Dermis microvascular lymphatic vessel endothelial cell (primary cell): ENCODE measurements around the gene NAA10. TPM values are rescaled to one million over a fixed set of nuclear protein-coding genes. Genes with fewer than 3 reads are reported as not detected.

ENCODE experiments used
- DNase-seq, 2 donors: peaks; one replicate each; pipeline versions ENCODE4 v3.0.0 to v3.0.0-alpha.2; 2010; ENCODE audit warnings: low read depth in 2 of 2
- total RNA-seq: library from RNA; depleted of rRNA; stranded (reverse); fragments of >200 nt; gene quantifications from 2 replicates; pipeline ENCODE4 v1.2.1, GENCODE V29; 2014

NAA10 gene
- total RNA-seq, 1 donor from 2014 or later: 47.5 TPM

DNA sequence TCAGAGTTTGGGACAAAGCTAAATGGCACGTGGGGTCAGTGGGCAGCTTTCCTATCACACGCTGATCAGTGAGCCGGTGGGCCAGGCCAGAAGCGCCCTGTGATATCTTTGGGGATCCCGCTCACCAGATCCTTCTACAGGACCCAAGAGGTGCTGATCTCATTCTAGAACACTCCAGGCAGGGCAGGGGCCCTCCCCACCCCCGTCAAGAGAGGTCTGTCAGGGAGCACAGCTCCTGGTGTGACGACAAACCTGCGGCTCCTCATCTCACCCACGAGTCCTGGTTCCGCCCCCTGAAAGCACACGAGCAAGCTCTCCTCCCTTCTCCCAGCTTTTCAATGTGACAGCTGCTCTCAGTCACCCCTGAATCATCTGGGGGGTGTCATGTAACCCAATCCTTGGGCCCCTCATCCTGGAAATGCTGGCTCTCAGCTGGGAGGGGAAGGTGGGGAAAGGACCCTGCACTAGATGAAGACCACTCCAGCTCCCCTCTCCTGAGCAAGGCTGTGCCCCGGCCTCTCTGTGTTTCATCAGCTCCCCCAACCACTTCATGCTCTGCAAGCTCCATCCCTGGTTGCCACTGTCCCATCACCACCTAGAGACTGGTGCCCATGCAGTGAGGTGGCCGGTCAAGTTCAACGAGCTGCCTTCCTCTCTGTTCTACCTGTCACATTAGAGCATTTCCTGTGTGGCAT lies 32.2 kb upstream of the NAA10 start:
- DNase-seq: no peak

DNA sequence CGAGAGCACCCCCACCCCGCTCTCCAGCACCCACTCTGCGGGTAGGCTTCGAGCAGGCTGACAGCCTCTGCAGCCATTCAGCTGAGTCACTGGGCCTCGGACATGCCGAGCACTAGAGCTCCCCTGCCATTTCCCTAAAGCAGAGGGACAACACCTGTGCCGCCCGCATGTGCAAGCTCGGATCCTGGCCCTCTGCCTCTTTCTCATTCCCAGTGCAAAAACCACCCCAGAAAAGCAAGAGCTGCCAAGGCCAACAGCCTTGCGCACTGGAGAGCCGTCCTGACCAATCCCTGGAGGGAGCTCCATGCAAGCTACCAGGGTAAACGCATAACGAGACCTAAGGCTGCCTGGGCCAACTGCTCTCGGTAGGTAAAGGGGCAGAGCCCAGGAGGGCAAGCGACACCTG lies 31.4 kb upstream of the NAA10 start:
- no peak for DNase-seq

DNA sequence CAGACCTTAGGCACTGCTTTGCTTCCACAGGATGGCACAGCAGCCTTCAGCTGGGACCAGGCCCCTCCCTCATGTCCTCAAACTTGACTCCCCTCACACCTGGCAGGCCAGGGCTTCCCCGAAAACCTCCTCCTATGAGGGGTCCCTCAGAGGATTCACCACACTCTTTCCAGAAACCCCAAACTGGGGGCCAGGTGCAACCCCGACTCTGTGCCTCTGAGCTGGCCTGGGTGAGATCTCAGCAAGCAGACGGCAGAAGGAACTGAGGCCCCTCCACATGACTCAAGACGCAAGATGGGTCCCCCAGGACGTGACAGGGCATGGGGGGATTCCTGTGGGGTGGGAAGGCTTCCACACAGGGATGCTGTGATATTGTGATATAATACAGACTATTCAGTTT lies 30.6 kb upstream of the NAA10 start:
- DNase-seq: no peak

DNA sequence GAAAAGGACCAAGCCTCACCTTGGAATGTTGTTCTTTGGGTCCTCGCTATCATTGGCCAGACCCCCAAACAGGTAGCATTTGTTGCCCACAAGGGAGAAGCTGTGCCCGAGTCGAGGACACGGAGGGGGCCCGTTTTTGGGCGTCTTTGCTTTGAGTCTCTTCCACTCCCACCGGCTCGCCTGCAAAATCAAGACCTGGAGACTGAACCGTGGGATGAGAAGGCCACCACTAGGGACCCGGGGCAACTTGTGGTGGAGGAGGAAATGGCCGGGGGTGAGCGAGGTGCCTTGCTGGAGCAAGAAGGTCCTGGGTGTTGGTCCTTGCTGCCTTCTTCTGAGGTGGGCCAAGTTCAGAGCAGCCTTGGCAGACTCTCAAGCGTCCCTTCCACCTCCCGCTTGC lies 29.3 kb upstream of the NAA10 start:
- DNase-seq: no peak

DNA sequence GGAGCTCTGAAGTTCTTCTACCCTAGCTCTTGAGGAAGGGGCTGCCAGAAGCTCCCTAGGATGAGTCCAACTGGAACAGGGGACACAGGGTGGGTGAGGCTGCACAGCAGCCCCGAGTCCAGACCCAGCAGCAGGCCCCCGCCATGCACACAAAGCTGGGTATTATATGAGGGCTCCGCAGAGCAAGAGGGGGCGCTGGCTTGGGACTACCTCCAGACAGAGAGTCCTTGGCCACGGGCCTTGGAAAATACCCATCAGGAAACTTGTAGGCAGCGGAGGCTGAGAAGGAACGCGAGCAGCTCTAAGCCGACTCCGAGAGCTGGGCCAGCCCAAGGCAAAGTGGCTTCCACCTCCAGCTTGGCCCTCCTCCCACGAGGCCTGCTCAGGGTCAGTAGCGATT lies 28.7 kb upstream of the NAA10 start:
- DNase-seq: no peak

DNA sequence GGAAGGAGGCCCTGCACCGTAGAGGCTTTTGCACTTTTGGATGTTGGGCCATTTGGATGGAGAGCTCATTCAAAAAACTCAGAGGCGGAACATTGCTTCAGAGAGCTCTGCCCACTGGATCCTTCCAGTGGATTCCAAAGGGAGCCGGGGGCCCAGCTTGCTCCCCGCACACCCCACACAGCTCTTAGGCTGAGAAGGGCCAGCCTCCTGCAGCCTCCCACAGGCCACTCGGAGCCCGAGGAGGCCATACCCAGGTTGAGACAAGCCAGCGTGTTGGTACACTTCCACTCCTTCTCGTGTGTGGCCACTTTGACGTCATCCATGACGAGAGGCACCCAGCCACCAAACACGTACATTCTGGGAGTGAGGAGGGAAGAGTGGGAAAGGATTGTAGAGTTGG lies 26.5 kb upstream of the NAA10 start:
- no peak for DNase-seq

DNA sequence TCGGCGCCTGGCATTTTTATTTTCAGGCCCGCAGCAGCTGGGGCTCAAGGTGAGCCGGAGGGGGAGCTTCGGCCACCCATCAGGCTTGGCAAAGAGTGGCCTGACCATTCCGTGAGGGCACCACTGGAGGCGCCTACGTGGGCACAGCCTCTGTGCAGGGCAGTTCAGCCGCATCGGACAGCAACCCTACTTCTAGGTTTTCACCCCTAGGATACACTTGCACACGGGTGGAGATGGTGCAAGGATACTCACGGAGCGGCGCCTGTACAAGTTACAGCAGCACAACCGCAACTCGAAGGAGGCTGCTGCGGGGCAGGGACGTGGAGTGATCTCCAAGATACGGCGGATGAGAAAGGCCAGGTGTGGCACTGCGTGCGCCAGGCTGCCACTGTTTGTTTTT lies 25.9 kb upstream of the NAA10 start:
- no peak for DNase-seq

DNA sequence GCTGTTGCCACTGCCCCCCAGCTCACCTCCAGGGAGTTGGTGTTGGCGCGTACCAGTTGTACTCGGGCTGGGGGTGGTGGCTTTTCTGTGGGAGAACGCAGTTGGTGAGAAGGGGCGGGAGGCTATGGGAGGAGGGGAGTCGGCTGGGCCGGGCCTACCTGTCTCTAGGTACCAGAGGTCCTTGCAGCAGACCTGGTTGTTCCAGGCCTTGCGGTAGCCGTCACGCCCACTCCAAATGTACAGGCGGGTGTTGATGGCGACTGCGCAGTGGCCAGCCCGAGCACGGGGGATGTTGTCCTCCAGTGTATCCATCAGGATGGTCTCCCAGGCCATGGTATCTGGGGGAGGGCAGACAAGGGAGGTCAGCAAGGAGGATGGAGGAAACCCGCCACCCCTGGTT lies 25.2 kb upstream of the NAA10 start:
- no peak for DNase-seq

DNA sequence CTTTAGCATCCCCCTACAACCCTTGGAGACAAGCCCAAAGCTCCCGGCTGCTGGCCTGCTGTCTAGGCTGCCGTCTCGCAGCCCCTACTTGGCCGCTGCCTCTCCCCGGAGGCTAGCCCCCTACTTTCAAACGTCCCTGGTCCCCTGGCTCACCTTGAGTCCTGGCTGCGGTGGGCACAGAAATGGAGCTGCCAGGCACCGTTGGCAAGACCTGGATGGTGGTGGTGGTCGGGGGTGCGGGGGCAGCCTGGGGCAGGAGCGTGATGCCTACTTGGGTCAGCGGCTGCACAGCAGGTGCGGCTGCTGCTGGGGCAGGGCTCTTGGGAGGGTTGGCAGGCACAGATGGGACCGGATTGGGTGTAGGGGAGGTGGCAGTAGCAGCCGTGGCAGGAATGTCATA lies 24.8 kb upstream of the NAA10 start:
- DNase-seq: no peak

DNA sequence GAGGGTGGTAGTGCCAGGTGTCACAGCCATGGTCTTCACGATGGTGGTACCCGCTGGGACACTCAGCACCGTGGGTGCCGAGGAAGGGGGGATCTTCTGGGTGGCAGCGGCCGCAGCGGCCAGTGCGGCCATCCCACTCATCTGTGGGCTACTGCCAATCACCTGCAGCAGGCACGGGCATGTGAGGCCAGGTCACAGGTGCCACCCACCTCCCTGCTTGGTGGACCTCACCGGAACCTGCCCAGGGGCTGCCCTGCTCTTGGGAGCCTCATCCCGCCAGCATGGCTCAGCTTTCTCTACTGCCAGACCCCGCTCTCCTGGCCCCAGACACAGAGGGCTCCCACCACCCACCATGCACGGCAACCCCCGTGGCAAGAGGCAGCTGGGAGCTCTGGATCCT lies 23.8 kb upstream of the NAA10 start:
- DNase-seq: no peak

DNA sequence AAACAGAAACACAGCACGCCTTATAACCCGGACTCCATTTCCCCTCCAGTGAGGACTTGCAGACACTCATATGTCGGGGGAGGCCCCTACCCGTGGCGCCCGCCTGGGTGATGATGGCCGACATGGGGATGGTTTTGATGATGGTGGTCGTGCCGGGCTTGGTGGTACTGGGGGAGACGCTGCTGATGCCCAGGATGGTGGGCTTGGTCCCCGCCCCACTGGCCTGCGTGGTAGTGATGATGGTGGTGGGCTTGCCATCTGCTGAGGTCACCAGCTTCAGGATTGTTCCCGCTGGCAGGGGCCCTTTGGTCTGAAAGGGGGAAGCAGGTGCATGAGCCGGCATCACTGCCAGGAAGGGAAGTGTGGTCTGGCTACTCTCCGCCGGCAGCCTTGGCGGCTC lies 22.4 kb upstream of the NAA10 start:
- DNase-seq: no peak

DNA sequence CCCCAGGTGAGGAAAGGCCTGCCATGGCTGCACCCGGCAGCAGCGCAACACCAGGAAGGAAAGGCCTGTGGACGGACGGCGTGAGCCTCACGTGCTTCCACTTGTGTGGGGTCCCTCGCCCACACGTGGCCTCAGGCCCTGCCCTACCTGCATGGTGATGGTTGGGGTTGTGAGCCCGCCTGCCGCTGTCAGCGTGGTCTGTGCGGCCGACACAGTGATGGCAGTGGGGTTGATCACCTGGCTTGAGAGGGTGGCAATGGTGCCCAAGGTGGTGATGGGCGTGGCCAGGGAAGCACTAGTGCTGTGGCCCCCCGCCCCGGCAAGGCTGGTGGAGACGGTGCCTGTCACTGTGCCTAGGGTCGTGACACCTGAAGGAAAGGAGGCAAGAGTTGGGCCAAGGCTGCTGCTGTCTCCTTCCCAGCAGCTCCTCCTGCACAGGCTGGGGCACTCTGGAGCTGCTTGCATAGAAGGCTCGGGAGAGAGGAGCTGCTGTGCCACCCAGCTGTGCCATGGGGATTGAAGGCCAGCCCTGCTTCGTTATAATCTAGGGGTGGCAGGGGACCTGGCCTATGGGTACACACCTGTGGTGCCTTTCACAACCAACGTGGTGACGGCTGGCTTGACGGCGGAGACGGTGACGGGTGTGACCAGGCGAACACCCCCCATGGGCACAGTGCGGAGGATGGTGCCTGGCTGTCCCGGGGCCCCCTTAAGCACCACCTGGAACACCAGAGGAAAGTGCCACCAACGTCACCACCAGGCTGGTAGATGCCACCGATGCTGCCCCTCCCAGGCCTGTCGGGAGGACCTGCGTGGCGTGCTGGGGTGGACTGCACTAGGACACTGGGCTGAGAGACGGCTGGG lies 21.4 kb upstream of the NAA10 start:
- DNase-seq: no peak

DNA sequence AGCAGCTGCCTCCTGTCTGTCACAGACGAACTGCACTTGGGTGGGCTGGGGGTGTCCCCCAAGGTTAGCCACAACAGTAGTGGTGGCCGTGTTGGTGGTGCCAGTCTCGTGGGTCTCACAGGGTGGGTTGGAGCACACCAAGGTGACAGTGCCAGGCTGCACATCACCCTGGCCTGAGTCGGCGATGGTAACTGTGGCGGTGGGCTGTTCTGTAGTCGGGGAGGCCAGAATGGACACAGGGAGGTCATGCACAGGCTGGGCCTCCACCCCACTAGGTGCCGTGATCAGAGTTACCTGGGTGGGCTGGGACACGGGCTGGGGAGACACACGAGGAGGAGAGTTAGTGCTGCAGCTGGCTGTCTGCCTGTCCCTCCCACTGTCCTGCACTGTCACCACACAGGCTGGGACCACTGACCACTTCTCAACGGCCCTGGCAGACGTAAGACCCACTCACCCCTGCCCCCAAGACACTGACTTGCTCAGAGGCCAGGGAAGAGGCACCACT lies 20.4 kb upstream of the NAA10 start:
- DNase-seq: no peak

DNA sequence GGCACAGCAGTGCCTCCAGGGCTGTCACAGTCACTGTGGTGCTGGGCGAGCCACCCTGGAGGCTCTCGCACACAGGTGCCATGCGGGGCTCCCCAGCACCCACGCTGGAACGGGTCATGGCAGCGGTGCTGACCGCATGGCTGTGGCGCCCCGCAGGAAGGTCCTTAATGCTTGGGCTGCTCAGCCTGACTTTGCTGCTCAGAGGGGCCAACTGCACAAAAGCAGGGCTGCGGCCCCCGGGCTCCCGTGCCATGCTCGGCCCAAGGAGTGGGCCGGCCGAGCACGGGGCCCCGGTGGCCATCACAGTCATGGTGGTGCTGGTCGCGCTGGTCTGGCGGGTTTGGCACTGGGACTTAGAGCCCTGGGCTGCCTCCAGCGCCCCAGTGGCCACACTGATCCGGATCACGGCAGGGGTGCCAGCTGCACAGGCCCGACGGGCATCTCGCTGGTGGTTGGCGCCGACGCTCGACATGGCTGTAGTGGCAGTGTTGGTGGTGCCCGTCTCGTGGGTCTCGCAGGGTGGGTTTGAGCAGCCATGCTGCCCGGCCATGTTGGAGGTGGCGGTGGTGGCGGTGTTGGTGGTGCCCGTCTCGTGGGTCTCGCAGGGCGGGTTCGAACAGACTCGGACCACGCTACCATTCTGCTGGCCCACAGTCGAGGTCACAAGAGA lies 19.9 kb upstream of the NAA10 start:
- DNase-seq: no peak

DNA sequence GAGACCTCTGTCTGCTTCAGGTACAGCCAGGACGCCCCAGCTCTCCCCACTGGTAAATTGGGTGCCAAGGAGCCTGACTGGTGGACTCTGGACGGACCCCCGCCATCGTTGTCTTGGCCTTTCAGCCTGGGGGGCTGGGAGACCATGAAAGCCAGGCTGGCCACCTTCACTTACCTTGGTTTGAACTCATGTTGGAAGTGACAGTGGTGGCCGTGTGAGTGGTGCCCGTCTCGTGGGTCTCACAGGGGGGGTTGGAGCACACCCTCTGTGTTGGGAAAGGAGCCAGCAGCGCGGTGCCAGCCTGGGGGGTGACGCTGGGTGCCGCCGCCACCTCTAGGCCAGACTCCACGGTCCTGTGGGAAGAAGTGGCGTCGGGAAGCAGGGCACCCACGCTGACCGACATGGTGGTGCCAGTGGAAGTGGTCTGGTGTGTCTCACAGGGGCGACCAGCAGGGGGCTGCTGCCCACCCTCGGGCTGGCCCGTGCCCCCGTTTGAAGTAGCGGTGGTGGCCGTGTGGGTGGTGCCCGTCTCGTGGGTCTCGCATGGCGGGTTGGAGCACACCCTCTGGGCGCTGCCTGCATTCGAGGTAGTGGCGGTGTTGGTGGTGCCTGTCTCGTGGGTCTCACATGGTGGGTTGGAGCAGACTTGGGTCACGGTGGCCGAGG lies 19.2 kb upstream of the NAA10 start:
- no peak for DNase-seq

DNA sequence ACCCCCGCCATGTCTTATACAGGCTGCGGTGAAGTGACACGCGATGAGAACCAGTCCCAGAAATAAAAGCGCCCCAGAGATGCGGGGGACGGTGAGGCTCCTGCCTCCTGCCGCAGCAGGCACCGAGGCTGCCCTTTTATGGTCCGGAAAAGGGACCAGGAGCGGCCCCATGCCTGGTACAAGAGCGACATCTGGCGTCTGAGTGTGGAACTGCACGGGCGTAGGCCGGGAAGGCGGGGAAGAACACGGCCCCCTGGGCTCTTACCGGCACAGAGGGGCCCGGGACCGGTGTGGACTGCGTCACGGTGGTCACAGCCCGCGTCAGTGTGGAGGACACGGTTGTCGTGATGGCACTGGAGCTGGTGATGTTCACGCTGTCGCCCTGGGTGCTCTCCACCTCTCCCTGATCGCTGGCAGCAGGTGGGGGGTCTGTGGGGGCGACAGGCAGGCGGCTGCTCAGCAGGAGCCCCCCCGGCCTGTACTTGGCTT lies 18.5 kb upstream of the NAA10 start:
- peak; percentile 29 to 47 for DNase-seq

DNA sequence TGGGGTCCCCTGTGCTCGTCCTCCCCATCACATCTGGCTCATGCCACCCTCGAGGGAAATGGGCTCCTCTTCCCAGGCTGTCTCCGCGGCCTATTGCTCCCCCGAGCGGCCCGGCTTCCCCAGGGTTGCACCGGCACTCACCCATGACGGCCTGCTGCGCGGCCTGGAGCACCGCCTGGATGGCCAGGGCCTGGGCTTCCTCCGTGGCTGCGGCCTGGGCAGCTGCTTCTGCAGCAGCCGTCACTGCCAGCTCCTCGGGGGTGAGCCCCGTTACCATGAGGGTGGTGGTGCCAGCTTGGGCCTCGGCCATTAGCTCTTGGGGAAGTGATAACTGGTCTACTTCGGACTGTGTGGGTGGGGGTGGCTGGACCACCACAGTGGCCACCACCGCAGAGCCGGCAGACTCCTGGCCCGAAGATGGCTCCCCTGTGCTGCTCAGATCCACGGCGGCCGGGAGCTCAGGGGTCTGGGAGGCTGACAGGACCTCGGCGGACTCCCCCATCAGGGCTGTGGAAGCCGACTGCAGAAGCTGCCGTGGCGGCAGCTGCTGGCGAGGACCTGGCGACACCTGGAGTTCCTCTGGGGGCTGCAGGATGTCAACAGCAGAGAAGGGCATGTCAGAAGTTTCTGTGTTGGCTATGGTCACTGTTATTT lies 17.7 kb upstream of the NAA10 start:
- DNase-seq: no peak

DNA sequence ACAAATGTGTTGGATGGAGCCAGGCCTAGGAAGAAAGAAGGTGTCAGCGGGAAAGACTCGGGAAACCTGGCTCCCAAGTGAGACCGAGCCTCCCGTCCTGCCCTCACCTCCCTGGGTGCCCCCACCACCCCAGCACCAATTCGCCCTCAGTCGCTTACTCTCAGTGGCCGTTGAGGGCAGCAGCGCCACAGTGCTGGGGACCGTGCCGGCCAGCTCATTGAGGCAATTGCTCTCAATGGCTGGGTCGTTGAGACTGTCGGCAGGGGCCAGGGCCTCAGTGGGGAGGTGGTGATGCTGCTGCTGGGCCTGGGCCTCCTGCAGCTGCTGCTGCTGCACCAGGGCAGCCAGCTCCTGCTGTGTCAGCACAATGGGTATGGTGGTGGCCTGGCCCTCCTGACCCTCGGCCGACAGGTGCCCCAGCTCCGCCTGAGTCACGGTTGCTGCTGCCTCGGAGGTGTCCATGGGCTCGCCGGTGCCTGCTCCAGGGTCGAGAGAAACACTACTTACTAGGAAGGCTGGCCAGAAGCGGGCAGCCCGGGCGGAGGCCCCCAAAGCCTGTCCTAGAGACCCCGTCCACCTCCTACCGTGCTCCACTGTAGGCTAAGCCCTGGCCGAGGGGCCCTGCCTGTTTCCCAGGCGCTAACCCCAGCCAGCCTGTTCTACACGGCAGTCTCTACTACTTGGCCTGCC lies 17.0 kb upstream of the NAA10 start:
- no peak for DNase-seq

DNA sequence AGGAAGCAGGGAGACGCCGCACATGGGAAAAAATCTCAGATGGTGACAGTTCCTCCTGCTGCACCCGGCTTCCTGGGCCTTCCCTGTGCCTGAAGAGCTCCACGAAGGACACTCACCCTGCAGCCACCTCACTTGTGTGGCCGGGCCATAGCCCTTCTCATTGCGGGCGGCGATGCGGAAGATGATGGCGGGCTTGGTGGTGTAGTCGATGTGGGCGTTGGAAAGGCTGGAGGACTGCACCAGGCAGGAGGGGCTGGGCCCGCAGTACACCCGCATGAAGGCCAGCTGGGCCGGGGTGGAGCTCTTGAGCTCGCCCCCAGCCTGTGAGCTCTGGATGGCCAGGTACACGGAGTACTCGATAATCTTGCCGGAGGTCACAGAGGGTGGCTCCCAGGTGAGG lies 15.3 kb upstream of the NAA10 start:
- DNase-seq: no peak
